HepG2 (cell line): ENCODE data around the gene FGFR3. TPM values are rescaled to one million over a fixed set of nuclear protein-coding genes. Genes with fewer than 3 reads are reported as not detected.

Experiments
- ATAC-seq: fragments of 200-7000 bp; cut with Tn5 transposase; 3 replicates; pipeline ENCODE4 v1.9.1; 2020; ENCODE audit warnings: mild to moderate bottlenecking, moderate library complexity
- BruUV-seq: library from RNA; stranded (reverse); fragments of 400-500 nt; replicated peaks from 2 replicates; lab custom pipeline; 2021; lab: Mats Ljungman, UMichigan
- CTCF ChIA-PET: fragments of 300-600 bp; formaldehyde crosslinking; extraction: SDS; loops from one replicate; lab custom pipeline; 2021; ENCODE audit warnings: low total read pairs, inconsistent platforms, low intra/inter-chr PET ratio; lab: Yijun Ruan, JAX
- POLR2A ChIA-PET: fragments of 350-600 bp; sonication (Branson Sonifier 250); formaldehyde crosslinking; loops from one replicate; lab custom pipeline; 2020; ENCODE audit warnings: antibody characterized with exemption, inconsistent platforms; lab: Yijun Ruan, JAX
- DNase-seq: peaks from one replicate; pipeline ENCODE4 v3.0.0-alpha.2; 2015; ENCODE audit warnings: low spot score
- FAIRE-seq: peaks from 3 replicates; lab custom pipeline; 2011; peaks lifted over from hg19 to GRCh38; lab: Jason Lieb, UNC
- H2AFZ ChIP-seq: one replicate; pipeline ENCODE4 v1.6.1; 2011; ENCODE audit warnings: low read length, inconsistent platforms
- H3K27ac ChIP-seq: fragments of 300-600 bp; 3 replicates; pipeline ENCODE4 v1.8.0; 2011; ENCODE audit warnings: mixed run types, mild to moderate bottlenecking, mixed read lengths, low read length, inconsistent platforms; ENCODE audit not compliant: insufficient read depth; ENCODE audit errors: extremely low read length
- H3K27me3 ChIP-seq, 2 experiments: fragments of 200-600 bp in 1 of 2; 2 replicates in 1 of 2; 3 replicates in 1 of 2; pipeline versions ENCODE4 v1.6.0 to v1.8.0; 2011; ENCODE audit warnings: low read length in 2 of 2, mild to moderate bottlenecking in 2 of 2, moderate library complexity in 2 of 2, inconsistent platforms in 1 of 2; ENCODE audit not compliant: insufficient read depth in 2 of 2, control insufficient read depth in 1 of 2
- H3K36me3 ChIP-seq, 2 experiments: fragments of 200-600 bp in 1 of 2; replicated peaks in 1 of 2; 2 replicates in 1 of 2; 3 replicates in 1 of 2; pipeline versions ENCODE4 v1.5.1 to v1.8.0; 2011; ENCODE audit warnings: low read length in 2 of 2, inconsistent platforms in 1 of 2; ENCODE audit not compliant: insufficient read depth in 2 of 2, control insufficient read depth in 1 of 2
- H3K4me1 ChIP-seq: 2 replicates; pipeline ENCODE4 v1.5.1; 2012; ENCODE audit warnings: low read length, inconsistent platforms; ENCODE audit not compliant: insufficient read depth
- H3K4me2 ChIP-seq: 2 replicates; pipeline ENCODE4 v1.6.0; 2011; ENCODE audit warnings: low read depth, low read length, inconsistent platforms
- H3K4me3 ChIP-seq, 3 experiments: fragments of 200-600 bp in 1 of 3; sonication (generic), shearing (Covaris generic) in 1 of 3; replicated peaks in 1 of 3; 2 replicates each; pipeline ENCODE4 v1.5.1; 2011 to 2016; ENCODE audit warnings: low read length in 3 of 3, inconsistent platforms in 2 of 3, low read depth in 2 of 3, mild to moderate bottlenecking in 2 of 3, control low read depth in 1 of 3, mixed read lengths in 1 of 3; ENCODE audit not compliant: insufficient read depth in 1 of 3
- H3K79me2 ChIP-seq: one replicate; pipeline ENCODE4 v1.6.1; 2011; ENCODE audit warnings: low read length, inconsistent platforms; ENCODE audit not compliant: insufficient read depth
- H3K9ac ChIP-seq: 2 replicates; pipeline ENCODE4 v1.6.0; 2011; ENCODE audit warnings: mild to moderate bottlenecking, low read depth, low read length, inconsistent platforms; ENCODE audit not compliant: insufficient read depth
- H3K9me3 ChIP-seq: 2 replicates; pipeline ENCODE4 v1.5.1; 2012; ENCODE audit warnings: mild to moderate bottlenecking, low read length
- H4K20me1 ChIP-seq: 2 replicates; pipeline ENCODE4 v1.6.0; 2011; ENCODE audit warnings: inconsistent platforms, mild to moderate bottlenecking, low read length, moderate library complexity; ENCODE audit not compliant: insufficient read depth
- AGO2 ChIP-seq: fragments of 200-400 bp; formaldehyde crosslinking; optimal IDR thresholded peaks from 2 replicates; pipeline ENCODE3; 2017; ENCODE audit warnings: mild to moderate bottlenecking, low read depth, low read length, moderate library complexity
- ATF1 ChIP-seq: IDR thresholded peaks from 2 replicates; pipeline ENCODE4 v1.6.1; 2016; ENCODE audit warnings: mild to moderate bottlenecking, control low read depth
- CCDC6 ChIP-seq: sonication (generic); formaldehyde crosslinking; IDR thresholded peaks from 2 replicates; pipeline ENCODE4 v1.8.1; 2022; ENCODE audit warnings: mild to moderate bottlenecking, missing genetic modification reagents, moderate library complexity
- GABPA ChIP-seq, 2 experiments: IDR thresholded peaks; 2 replicates each; pipeline ENCODE4 v1.6.1; 2011 to 2016; ENCODE audit warnings: low read depth in 2 of 2, low read length in 1 of 2, missing biosample characterization in 1 of 2, missing genetic modification characterization in 1 of 2
- NFE2L1 ChIP-seq: sonication (generic); formaldehyde crosslinking; IDR thresholded peaks from 2 replicates; pipeline ENCODE4 v1.4.0; 2020; ENCODE audit warnings: missing genetic modification reagents, mild to moderate bottlenecking, borderline replicate concordance
- NR2F2 ChIP-seq: IDR thresholded peaks from 2 replicates; pipeline ENCODE4 v1.6.1; 2012; ENCODE audit warnings: low read depth, inconsistent platforms, borderline replicate concordance
- PCBP2 ChIP-seq: fragments of 200-400 bp; formaldehyde crosslinking; optimal IDR thresholded peaks from 2 replicates; pipeline ENCODE3; 2018; ENCODE audit warnings: low read length, low read depth; ENCODE audit not compliant: poor library complexity, severe bottlenecking
- PRDM10 ChIP-seq: sonication (generic); formaldehyde crosslinking; IDR thresholded peaks from 2 replicates; pipeline ENCODE4 v1.4.0; 2020; ENCODE audit warnings: low read depth, missing genetic modification reagents
- REXO4 ChIP-seq: sonication (generic); formaldehyde crosslinking; IDR thresholded peaks from 2 replicates; pipeline ENCODE4 v1.8.0; 2022; ENCODE audit warnings: missing genetic modification reagents, mild to moderate bottlenecking, borderline replicate concordance
- TCF12 ChIP-seq, 2 experiments: fragments of 450-650 bp in 1 of 2; sonication (generic) in 1 of 2; formaldehyde crosslinking in 1 of 2; IDR thresholded peaks; 2 replicates each; pipeline versions ENCODE4 v1.6.1 to v1.8.0; 2017 to 2022; ENCODE audit warnings: antibody characterized with exemption in 1 of 2, mild to moderate bottlenecking in 1 of 2, missing genetic modification reagents in 1 of 2, moderate library complexity in 1 of 2
- THYN1 ChIP-seq: sonication (generic); formaldehyde crosslinking; IDR thresholded peaks from 2 replicates; pipeline ENCODE4 v1.8.1; 2023; ENCODE audit warnings: low read depth, mild to moderate bottlenecking, moderate library complexity, missing genetic modification reagents, borderline replicate concordance
- WIZ ChIP-seq: sonication (generic); formaldehyde crosslinking; IDR thresholded peaks from 2 replicates; pipeline ENCODE4 v1.5.1; 2020; ENCODE audit warnings: mild to moderate bottlenecking, missing genetic modification reagents
- ZNF768 ChIP-seq: sonication (generic); formaldehyde crosslinking; IDR thresholded peaks from 2 replicates; pipeline ENCODE4 v1.4.0; 2020; ENCODE audit warnings: missing genetic modification reagents
- ZSCAN31 ChIP-seq: sonication (generic); formaldehyde crosslinking; IDR thresholded peaks from 2 replicates; pipeline ENCODE4 v1.5.0; 2020; ENCODE audit warnings: low read depth, mild to moderate bottlenecking, missing genetic modification reagents
- WGBS: methylation state at CpG from one replicate; pipeline ENCODE4 v1.1.6; 2017; ENCODE audit warnings: low lambda C conversion rate; 5-methylcytosine and 5-hydroxymethylcytosine counted together
- in situ Hi-C: cut with HindIII; loops from 2 replicates; pipeline ENCODE4 v1.10.0; 2017; ENCODE audit warnings: low pct_unique_long_range_greater_than_20kb; ENCODE audit not compliant: extremely low pct_ligation_motif_present
- intact Hi-C: fragments of 100-400 bp; cut with micrococcal nuclease; formaldehyde crosslinking; loops from one replicate; pipeline ENCODE4 v1.10.0; 2022; ENCODE audit not compliant: unreplicated experiment
- polyA plus RNA-seq, 8 experiments: library from polyadenylated mRNA; depleted of rRNA in 3 of 8; stranded (reverse) in 7 of 8; unstranded in 1 of 8; fragments of >200 nt; fragmentation: Illumina TruSeq in 4 of 8; extraction: Trizol in 4 of 8; gene quantifications; 2 replicates each; pipeline versions ENCODE4 v1.2.1 to v1.2.3, GENCODE V29; 2011 to 2016; ENCODE audit warnings: low read depth in 4 of 8, missing spikeins in 1 of 8, mixed read lengths in 1 of 8; ENCODE audit not compliant: insufficient read depth in 1 of 8
- total RNA-seq, 5 experiments: library from RNA; depleted of rRNA; stranded (reverse); fragments of >200 nt; fragmentation: Illumina TruSeq; extraction: Trizol; gene quantifications; 2 replicates each; pipeline ENCODE4 v1.2.3, GENCODE V29; 2016; ENCODE audit warnings: low read depth in 1 of 5
- TF ChIP-seq, protein P1 (sequence below): sonication (generic); formaldehyde crosslinking; IDR thresholded peaks from 2 replicates; pipeline ENCODE4 v1.4.0; 2020; ENCODE audit warnings: mild to moderate bottlenecking, missing genetic modification reagents

The FGFR3 gene
- total and polyA plus RNA-seq, 2 of the 13 experiments (the other 11 are each of a cell fraction or from before 2014, with no cell fraction given): 103 to 109 TPM

- H3K79me2 ChIP-seq: peaks cover 10% of the 10 kb centered on the region
- no peak overlapping the region for H3K4me3 ChIP-seq
- H2AFZ ChIP-seq: no peak overlapping the region
- H3K9ac ChIP-seq: no peak overlapping the region
- TF ChIP-seq AGO2 (peak; percentile 18), PCBP2 (no peak), NR2F2 (no peak)
- 86% methylated on average over 16 of the region's 17 CpGs for WGBS
- no peaks in the 10 kb centered on the region for H3K27me3 ChIP-seq
- no peaks in the 10 kb centered on the region for H3K9me3 ChIP-seq
- BruUV-seq: no TSS peak
- no peaks in the 10 kb centered on the region for H3K4me1 ChIP-seq
- H3K4me2 ChIP-seq: no peak overlapping the region
- intact Hi-C loops (no loop called here), in situ Hi-C loops (no loop called here)
- H4K20me1 ChIP-seq: no peaks in the 10 kb centered on the region; the same call in 1 of the 2 replicates
- no peak overlapping the region for H3K27ac ChIP-seq
- FAIRE-seq (no peak), DNase-seq (no peak), ATAC-seq (no peak)
- peaks cover 34 to 71% of the 10 kb centered on the region in 2 experiments for H3K36me3 ChIP-seq
- ChIA-PET POLR2A (no interaction called here), CTCF (no interaction called here)
These were observed 49.9 kb downstream of the FGFR3 start for GRCh38 chr4:1842993-1843448.

GRCh38 chr4:1843852-1844251, 50.8 kb downstream of the FGFR3 start:
- Histone ChIP-seq H3K79me2 (peaks cover 10% of the 10 kb centered on the region), H3K4me1 (peaks cover 3% of the 10 kb centered on the region; the same call in 1 of the 2 replicates), H3K9ac (no peak overlapping the region), H2AFZ (no peak overlapping the region), H4K20me1 (no peaks in the 10 kb centered on the region; the same call in 1 of the 2 replicates), H3K4me2 (no peak overlapping the region), H3K27ac (no peak overlapping the region), H3K27me3 (no peaks in the 10 kb centered on the region), H3K9me3 (no peaks in the 10 kb centered on the region), H3K36me3 (peaks cover 31 to 66% of the 10 kb centered on the region in 2 experiments), H3K4me3 (no peak overlapping the region)
- ATAC-seq: no peak
- in situ Hi-C loops (no loop called here), intact Hi-C loops (no loop called here)
- no TSS peak for BruUV-seq
- no peak for FAIRE-seq
- no peak for DNase-seq
- ChIA-PET POLR2A (no interaction called here), CTCF (no interaction called here)
- WGBS: over 99% methylated on average over 8 of the region's 10 CpGs
- TF ChIP-seq THYN1 (CRISPR knock-in tag): no peak
- TF ChIP-seq REXO4 (CRISPR knock-in tag): no peak
- no peak for TF ChIP-seq ZNF768 (CRISPR knock-in tag)
- TF ChIP-seq, protein P1, sequence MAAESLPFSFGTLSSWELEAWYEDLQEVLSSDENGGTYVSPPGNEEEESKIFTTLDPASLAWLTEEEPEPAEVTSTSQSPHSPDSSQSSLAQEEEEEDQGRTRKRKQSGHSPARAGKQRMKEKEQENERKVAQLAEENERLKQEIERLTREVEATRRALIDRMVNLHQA: no peak
- no peak for TF ChIP-seq GABPA (IDR thresholded peaks at IDR 0.05; ENCODE audit: low read depth, low read length)
- TF ChIP-seq GABPA (CRISPR knock-in tag; IDR thresholded peaks at IDR 0.05; ENCODE audit: low read depth): no peak
- no peak for TF ChIP-seq NFE2L1 (CRISPR knock-in tag)
- TF ChIP-seq TCF12 (IDR thresholded peaks at IDR 0.05): no peak
- no peak for TF ChIP-seq TCF12 (CRISPR knock-in tag; IDR thresholded peaks at IDR 0.05)
- TF ChIP-seq WIZ (CRISPR knock-in tag): no peak
- no peak for TF ChIP-seq ZSCAN31 (CRISPR knock-in tag)
- TF ChIP-seq PRDM10 (CRISPR knock-in tag): no peak
- no peak for TF ChIP-seq CCDC6
- TF ChIP-seq ATF1: no peak
